Fibroblast of pulmonary artery (primary cell): ENCODE data around the gene NLRP5.

Experiments used
- DNase-seq: peaks from one replicate; pipeline ENCODE4 v3.0.0-alpha.2; 2010; ENCODE audit warnings: low read depth
- H3K4me3 ChIP-seq: replicated peaks from 2 replicates; pipeline ENCODE4 v1.5.1; 2011; ENCODE audit warnings: low read depth, mild to moderate bottlenecking, control low read depth, low read length, moderate library complexity
- TF ChIP-seq, protein P1 (sequence below): IDR thresholded peaks from 2 replicates; pipeline ENCODE4 v1.5.1; 2011; ENCODE audit warnings: mild to moderate bottlenecking, control low read depth, low read length, inconsistent platforms; ENCODE audit errors: missing control alignments

The NLRP5 gene

GRCh38 chr19:56110515-56111448 lies 124.2 kb downstream of the NLRP5 start:
- peak; percentile 58 for DNase-seq
- TF ChIP-seq, protein P1, sequence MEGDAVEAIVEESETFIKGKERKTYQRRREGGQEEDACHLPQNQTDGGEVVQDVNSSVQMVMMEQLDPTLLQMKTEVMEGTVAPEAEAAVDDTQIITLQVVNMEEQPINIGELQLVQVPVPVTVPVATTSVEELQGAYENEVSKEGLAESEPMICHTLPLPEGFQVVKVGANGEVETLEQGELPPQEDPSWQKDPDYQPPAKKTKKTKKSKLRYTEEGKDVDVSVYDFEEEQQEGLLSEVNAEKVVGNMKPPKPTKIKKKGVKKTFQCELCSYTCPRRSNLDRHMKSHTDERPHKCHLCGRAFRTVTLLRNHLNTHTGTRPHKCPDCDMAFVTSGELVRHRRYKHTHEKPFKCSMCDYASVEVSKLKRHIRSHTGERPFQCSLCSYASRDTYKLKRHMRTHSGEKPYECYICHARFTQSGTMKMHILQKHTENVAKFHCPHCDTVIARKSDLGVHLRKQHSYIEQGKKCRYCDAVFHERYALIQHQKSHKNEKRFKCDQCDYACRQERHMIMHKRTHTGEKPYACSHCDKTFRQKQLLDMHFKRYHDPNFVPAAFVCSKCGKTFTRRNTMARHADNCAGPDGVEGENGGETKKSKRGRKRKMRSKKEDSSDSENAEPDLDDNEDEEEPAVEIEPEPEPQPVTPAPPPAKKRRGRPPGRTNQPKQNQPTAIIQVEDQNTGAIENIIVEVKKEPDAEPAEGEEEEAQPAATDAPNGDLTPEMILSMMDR, result no peak
- H3K4me3 ChIP-seq, result no peak overlapping the region
